Fibroblast of the aortic adventitia (primary cell): Measurements from ENCODE around the gene TRAK1. TPM values are rescaled to one million over a fixed set of nuclear protein-coding genes. Genes with fewer than 3 reads are reported as not detected.

Experiments
- DNase-seq: peaks from one replicate; pipeline ENCODE4 v3.0.0-alpha.2; 2010; ENCODE audit warnings: low read depth
- H3K4me3 ChIP-seq: 2 replicates; pipeline ENCODE4 v1.5.1; 2011; ENCODE audit warnings: low read depth, mild to moderate bottlenecking, control low read depth, low read length, moderate library complexity
- total RNA-seq: library from RNA; depleted of rRNA; stranded (reverse); fragments of >200 nt; gene quantifications from 2 replicates; pipeline ENCODE4 v1.2.3, GENCODE V29; 2012; ENCODE audit warnings: low replicate concordance
- TF ChIP-seq, protein P1 (sequence below): IDR thresholded peaks from 2 replicates; pipeline ENCODE4 v1.5.1; 2011; ENCODE audit warnings: mild to moderate bottlenecking, low read length, control low read depth, inconsistent platforms; ENCODE audit not compliant: insufficient read depth

The TRAK1 gene
- total RNA-seq, 1 donor, result 51.6 TPM

GRCh38 chr3:42077785-42078184, 13.4 kb upstream of the TRAK1 start:
- DNase-seq, result no peak
- H3K4me3 ChIP-seq, result no peak overlapping the region
- TF ChIP-seq, protein P1, sequence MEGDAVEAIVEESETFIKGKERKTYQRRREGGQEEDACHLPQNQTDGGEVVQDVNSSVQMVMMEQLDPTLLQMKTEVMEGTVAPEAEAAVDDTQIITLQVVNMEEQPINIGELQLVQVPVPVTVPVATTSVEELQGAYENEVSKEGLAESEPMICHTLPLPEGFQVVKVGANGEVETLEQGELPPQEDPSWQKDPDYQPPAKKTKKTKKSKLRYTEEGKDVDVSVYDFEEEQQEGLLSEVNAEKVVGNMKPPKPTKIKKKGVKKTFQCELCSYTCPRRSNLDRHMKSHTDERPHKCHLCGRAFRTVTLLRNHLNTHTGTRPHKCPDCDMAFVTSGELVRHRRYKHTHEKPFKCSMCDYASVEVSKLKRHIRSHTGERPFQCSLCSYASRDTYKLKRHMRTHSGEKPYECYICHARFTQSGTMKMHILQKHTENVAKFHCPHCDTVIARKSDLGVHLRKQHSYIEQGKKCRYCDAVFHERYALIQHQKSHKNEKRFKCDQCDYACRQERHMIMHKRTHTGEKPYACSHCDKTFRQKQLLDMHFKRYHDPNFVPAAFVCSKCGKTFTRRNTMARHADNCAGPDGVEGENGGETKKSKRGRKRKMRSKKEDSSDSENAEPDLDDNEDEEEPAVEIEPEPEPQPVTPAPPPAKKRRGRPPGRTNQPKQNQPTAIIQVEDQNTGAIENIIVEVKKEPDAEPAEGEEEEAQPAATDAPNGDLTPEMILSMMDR, result no peak

- TF ChIP-seq, protein P1, result no peak
- DNase-seq, result no peak
- no peak overlapping the region for H3K4me3 ChIP-seq
These were observed 12.5 kb upstream of the TRAK1 start for GRCh38 chr3:42078677-42079076.

DNA sequence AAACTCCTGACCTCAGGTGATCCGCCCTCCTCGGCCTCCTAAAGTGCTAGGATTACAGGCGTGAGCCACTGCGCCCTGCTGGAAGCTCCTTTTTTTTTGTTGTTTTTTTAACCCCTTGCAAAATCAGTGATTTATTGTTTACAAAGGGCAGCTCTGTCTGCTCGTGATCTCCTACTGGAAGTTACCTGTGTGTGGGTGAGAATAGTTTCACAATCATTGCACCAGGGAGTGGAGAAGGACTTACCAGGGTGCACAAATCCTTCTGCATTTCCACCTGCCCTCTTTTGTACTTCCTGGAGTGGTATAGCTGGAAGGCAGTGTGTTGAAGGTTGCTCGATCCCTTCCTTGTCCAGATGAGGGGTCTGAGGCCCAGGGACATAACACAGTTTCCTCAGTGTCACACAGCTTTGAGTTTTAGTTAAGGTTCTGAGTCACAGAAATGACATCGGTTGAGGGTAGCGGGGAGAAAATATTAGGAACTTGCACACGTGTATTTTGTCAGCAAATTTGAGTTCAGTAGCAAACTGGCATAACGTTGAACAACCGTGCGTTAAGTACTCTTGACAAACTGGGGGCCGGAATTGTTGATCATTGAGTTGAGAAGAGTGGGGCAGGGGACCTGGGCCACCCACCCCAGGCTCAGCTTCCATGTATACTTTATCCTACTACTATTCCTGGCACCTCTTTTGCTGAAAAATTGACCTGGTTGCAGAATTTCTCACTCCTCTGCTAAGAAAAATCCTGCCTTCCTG, 11.3 kb upstream of the TRAK1 start:
- DNase-seq, result no peak
- H3K4me3 ChIP-seq, result no peak overlapping the region
- TF ChIP-seq, protein P1, result no peak

- H3K4me3 ChIP-seq, result no peak overlapping the region
- DNase-seq, result peak; percentile 77
- TF ChIP-seq, protein P1, result no peak
These were observed 10.7 kb upstream of the TRAK1 start for GRCh38 chr3:42080453-42080872.

- TF ChIP-seq, protein P1, result no peak
- DNase-seq, result no peak
- no peak overlapping the region for H3K4me3 ChIP-seq
These were observed 9.2 kb upstream of the TRAK1 start for GRCh38 chr3:42081838-42082473.

- no peak for DNase-seq
- TF ChIP-seq, protein P1, result no peak
- no peak overlapping the region for H3K4me3 ChIP-seq
These were observed 6.6 kb upstream of the TRAK1 start for GRCh38 chr3:42084586-42084985.
